GM18511 (cell line): Measurements from ENCODE around the gene CDR2L.
A peak's percentile ranks its signal among the peaks of the same experiment; 100 is the strongest.
"Not testable (repeated sequence)": the region's sequence is repeated elsewhere in the genome, so short reads cannot be mapped to it uniquely, and the experiment has no call there.

Source experiments
- ATAC-seq: cut with Tn5 transposase; IDR thresholded peaks from one replicate; pipeline ENCODE4 v1.9.1; 2021; ENCODE audit warnings: mild to moderate bottlenecking, moderate library complexity; ENCODE audit not compliant: unreplicated experiment

CDR2L gene

GRCh38 chr17:75036643-75037268 is 49.3 kb downstream of the CDR2L start:
- no peak for ATAC-seq

- ATAC-seq = no peak
These were observed 51.8 kb downstream of the CDR2L start for GRCh38 chr17:75039238-75039637.

DNA sequence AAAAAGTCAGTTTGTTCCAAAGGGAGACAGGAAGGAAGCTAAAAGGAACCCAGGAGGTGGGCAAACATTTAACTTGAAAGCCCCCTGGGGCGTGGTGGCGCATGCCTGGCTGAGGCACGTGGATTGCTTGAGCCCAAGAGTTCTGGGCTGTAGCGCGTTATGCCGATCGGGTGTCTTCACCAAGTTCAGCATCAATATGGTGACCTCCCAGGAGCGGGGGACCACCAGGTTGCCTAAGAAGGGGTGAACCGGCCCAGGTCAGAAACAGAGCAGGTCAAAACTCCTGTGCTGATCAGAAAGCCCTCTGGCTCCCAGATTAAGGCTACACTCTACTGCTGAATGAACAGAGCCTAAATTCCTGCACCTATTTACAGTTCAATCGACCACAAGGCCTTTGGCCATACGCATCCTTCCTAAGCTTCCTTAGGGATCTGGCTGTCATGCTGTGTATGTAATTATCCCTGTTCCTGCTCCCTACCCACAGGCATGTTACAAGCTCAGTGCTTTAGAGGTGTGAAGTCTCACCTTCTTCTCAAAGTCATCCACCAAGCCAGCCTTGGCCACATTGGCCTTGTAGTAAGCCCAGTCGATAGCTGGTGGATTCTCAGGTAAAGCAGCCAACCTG is 54.3 kb downstream of the CDR2L start:
- ATAC-seq = no peak

GRCh38 chr17:75043789-75044188 is 56.4 kb downstream of the CDR2L start:
- ATAC-seq = not testable (repeated sequence)

DNA sequence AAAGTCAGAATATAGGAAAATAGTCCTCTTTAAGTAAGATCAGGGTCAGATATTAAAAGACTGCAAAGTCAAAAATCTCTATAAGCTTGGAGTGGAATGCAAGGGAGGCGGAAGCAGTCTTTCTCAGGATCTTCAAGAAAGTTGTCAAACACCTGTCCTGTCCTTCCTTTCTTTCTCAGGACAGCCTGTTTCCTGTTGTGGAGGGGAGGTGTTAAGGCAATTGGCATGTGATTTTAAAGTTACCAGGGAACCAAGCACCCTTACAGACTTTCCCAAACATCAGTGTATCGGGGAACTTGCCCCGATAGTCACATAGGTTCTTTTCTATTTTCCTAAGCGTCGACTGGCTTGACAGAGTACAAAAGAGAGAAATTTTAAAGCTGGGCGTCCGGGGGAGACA is 57.3 kb downstream of the CDR2L start:
- ATAC-seq = no peak

GRCh38 chr17:75045946-75046406 is 58.5 kb downstream of the CDR2L start:
- not testable (repeated sequence) for ATAC-seq

GRCh38 chr17:75046407-75047289 is 59.2 kb downstream of the CDR2L start, which contains the start of the genes ATP5PD and KCTD2:
TSS of gene ATP5PD (minus strand) at chr17:75046969. CDS start at chr17:75042650, 4,319 bp downstream.
TSS of gene KCTD2 (plus strand) at chr17:75047225. CDS start at chr17:75047251, 26 bp downstream.
- ATAC-seq = peak; percentile 95

DNA sequence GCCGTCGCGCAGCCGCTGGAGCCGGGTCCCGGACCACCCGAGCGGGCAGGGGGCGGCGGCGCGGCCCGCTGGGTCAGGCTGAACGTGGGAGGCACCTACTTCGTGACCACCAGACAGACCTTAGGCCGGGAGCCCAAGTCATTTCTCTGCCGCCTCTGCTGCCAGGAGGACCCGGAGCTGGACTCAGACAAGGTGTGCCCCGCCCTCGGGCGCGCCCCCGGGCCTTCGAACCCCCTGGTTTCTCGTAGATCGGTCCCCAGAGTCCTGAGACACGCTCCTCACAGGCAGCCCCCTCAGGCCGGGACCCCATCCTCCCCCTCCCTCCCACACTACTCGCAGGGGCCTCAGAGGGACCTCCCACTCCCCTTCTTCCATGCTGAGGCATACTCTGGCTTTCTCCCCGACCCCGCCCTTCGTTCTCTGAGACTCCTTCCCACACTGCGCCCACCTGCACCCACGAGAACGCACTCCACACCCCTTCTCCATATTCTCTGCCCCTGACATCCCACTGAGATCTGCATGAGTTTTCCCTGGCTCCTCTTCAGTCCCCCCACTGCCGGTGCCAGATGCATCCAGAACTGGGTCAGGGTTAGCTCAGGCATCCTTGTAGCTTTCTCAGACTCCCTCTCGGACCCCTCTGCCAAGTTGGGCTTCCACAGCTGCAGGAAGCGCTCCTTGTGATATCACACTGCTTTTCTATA is 60.1 kb downstream of the CDR2L start:
- peak; percentile 2 for ATAC-seq

- no peak for ATAC-seq
These were observed 60.9 kb downstream of the CDR2L start for GRCh38 chr17:75048249-75048878.

- no peak for ATAC-seq
These were observed 61.6 kb downstream of the CDR2L start for GRCh38 chr17:75049057-75049456.

DNA sequence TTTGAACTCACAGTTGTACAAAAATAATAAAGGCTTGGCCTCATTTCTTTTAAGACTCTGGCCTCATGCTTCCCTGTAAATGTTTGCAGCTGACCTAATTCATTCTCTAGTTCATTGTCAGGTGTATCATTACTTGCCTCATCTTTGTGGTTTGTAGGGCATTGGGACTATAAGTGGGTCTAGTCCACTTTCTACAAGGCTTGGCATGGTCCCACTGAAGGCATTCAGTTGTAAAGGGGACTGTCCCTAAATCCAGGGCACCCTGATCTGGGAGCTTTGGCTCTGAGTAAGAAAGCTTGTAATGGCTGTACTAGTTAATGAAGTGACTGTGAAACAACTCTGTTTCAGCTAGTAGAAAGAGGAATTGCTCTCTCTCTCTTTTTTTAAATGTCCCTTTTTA is 62.3 kb downstream of the CDR2L start:
- no peak for ATAC-seq

DNA sequence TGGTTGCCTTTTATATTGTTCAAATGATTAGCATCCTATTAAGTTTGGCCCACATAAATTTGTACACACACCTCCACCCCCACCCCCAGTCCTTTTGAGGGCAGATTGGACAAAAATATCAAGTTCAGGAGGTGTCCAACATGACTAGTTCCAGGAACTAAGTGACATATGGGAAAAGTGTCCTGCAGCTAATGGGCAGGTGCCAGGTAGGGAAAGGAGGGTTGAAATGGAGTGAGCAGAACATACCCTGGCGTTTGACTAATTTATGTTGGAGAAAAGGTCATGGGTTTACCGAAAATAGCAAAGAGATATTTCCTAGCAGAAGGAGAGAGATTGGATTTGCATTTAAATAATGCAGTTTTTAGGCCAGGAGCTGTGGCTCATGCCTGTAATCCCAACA is 64.5 kb downstream of the CDR2L start:
- ATAC-seq = no peak
